Activated T-cell treated with anti-CD3 and anti-CD28 coated beads for 1 hour (primary cell): ENCODE measurements around the gene RPS6KA5.
"Not testable (repeated sequence)": the region's sequence is repeated elsewhere in the genome, so short reads cannot be mapped to it uniquely, and the experiment has no call there.

Experiments used
- DNase-seq: peaks from one replicate; pipeline ENCODE4 v3.0.0-alpha.2; 2020; ENCODE audit warnings: low read depth

The RPS6KA5 gene

DNA sequence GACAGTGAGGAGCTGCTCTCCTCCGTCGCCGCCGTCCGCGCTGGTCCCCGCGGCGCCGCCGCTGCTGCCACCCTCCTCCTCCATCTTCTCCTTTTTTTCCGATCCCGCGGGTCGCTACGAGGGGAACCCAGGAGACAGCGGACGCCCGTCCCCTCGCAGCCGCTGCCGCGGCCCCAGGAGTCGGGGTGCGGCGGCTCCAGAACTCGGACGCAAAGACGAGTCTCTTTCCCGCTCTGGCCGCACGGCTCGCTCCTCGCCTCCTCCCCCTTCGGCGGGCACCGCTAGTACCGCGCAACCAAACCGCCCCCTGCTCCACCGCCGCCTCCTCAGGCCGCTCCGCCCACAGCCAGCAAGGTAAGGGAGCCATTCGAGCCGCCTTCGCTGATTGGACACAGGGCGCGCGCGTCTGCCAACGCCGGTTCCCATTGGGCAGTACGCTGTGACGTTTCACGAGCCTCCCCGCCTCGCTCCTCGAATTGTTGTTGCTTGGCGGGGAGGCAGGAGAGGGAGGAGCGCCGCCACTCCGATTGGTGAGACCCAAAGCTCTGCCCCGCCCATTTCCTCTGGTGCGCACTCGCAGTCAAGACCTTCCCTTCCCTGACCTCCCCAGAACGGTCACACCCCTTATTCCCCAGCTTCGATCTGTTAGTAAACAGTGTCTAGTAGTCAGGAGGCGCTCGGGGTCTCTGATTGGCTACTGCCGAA, at the start of gene RPS6KA5:
RPS6KA5 (minus strand) TSS at position 291 of the 705 bp plus-strand sequence; CDS start at position 84, 207 bp downstream.
- peak; percentile 99 for DNase-seq

DNA sequence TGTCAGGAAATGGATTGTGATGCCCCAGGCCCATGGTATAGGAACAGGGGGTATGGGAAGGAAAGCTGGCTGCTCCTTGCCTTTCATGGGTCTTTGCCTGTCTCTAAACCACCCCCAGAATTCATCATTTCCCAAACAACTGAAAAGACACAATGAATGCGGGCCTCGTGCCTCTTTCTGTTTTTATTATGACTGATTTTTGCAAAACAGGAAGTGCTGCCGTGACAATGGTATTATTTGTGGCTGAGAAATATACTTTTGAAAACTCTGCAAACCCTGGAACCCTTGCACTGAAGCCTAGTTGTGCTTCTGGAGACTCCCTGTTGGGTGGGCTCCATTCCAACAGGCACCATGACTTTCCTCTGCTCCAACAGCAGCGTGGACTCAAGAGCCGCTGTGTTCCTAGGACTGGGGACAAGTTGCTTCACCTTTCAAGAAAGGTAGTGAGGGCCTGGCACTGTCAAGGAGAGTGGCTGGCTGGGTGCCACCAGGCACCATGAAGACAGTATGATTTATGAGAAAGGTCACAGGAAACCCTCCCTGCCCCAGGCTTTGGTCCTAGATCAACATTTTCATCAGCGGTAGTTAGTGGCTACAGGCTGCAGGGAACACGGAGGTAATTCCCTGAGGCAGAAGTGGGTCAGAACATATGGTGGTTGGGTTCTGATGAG, 48.6 kb upstream of the RPS6KA5 start:
- no peak for DNase-seq

DNA sequence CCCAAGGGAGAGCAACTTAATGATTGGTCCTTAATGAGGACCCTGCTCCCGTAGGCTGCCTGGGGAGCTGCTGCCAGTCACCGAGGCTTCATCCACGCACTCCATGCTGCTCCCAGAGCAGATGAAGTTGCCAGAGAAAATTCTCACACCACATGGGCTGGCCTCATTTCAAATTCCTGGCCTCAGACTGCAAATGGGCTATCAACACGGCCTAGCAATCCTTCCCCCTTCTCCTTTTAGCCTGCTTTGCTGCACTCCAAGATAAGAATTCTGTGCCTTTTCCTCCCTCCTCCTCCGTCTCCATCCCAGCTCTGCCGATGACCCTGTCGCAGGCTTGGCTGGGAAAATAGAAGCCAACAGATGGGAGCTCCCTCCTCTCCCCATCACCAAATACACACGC, 42.7 kb upstream of the RPS6KA5 start:
- no peak for DNase-seq

DNA sequence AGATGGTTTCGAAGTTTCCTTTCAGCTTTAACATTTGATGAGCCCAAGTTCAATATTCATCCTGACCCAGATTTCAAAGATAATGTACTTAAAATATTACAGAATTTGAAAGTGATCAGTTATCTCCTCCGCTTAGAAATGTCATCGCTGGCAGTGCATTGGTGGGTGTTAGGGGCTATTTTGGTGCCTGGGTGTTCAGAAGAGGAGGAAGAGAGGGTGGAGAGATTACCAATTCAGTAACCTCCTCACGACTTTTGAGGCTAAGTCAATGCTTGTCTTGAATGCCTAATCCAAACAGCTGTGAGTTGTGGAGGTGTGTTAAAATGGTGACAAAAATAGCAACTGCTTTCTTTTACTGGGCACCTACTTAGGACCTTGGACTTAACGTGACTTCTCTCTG, 39.7 kb upstream of the RPS6KA5 start:
- DNase-seq, result no peak

DNA sequence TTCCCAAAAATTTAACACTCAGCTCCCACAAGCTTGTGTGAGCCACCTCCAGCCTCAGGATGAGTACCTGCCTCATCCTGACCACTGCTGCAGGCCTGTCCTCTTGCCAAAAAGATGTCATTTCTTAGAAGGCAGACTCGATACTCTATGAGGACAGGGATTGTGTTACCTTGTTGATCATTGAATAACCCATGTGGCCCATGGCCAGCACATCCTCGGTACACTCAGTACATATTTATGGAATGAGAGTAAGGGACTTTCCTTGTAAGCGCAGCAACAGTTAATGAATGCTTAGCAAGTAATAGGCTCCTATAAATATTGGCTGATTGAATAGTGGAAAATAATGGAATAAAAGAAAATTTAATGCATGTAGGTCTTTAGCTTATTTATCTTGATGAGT, 38.1 kb upstream of the RPS6KA5 start:
- no peak for DNase-seq

DNA sequence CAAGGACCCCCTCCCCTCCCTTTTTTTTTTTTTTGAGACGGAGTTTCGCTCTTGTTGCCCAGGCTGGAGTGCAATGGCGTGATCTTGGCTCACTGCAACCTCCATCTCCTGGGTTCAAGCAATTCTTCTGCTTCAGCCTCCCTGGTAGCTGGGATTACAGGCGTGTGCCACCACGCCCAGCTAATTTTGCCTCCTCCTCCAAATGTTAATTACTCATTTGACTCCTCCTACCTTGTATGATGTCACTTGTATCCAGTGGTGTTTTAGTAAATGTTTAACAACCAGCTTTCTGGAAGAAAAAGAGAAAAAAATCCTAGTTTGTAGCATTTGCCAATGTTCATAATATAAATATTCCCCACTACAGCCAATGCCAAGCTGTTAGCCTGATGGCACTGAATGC, 37.2 kb upstream of the RPS6KA5 start:
- DNase-seq, result not testable (repeated sequence)

DNA sequence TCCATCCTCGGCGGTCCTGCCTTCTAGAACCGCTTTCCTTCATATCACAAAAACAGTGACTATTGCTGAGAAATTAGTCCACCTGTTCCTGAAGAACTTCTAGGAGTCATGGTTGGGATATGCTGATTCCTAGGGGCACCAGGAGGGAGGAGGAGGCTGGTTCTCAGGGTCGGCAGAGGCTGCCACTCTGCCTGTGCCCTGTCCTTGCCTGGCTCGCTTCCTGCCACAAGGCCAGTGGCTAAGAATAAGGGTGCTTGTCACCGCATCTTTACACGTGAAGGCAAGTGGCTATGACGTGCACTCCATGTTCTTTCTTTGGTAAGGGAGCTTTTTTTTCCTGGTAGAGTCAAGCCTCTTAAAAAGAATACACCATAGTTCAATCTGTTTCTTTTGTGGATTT, 34.7 kb upstream of the RPS6KA5 start:
- no peak for DNase-seq

DNA sequence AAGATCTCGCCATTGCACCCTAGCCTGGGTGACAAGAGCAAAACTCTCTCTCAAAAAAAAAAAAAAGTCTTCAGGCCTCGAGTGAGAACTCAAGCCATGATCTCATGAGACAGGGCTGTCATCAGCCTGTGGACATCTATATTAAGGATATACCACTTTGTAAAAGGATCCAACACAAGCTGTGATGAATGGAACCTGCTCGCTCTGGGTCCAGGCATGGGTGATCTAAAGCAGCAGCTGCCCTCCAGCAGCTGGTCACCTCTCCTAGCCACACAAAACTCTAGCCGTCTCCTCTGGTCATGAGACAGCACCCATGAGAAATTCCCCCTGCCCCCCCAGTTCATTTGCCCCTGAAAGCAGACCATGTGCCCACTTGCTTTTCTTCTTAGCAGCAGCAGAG, 34.3 kb upstream of the RPS6KA5 start:
- no peak for DNase-seq

DNA sequence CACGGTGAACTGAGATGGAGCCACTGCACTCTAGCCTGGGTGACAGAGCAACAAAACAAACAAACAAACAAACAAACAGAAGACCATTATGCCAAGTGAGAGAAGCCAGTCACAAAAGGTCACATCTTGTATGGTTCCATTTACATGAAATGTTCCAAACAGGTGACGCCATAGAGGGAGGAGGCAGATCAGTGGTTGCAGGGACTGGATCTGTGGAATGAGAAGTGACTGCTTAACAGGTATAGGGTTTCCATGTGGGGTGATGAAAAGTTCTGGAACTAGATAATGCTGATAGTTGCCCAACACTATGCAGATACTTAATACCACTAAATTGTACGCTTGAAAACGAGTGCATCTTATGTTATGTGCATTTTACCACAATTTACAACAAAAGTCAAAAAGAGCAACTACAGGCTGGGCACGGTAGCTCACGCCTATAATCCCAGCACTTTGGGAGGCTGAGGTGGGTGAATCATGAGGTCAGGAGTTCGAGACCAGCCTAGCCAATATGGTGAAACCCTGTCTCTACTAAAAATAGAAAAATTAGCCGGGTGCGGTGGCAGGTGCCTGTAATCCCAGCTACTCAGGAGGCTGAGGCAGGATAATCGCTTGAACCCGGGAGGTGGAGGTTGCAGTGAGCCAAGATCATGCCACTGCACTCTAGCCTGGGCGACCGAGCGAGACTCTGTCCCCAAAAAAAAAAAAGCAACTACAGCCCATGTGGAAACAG, 33.5 kb upstream of the RPS6KA5 start:
- DNase-seq, result not testable (repeated sequence)

DNA sequence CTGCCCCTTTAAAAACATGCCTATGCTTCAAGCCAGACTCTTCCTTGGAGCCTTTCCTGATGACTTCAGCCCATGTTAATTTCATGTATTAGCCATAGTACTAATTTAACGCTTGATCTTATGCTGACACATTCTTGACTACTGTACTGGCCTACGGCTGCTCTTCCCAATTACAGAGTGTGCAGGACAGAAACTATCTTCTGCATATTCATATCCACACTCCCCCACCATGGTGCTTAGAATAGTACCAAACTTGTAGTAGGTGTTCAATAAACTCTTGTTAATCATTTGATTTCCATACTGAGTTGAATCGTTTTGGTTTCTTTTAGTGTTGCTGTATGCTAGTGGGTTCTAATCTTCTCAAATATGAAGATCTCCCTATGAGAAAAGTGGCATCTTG, 31.6 kb upstream of the RPS6KA5 start:
- no peak for DNase-seq

DNA sequence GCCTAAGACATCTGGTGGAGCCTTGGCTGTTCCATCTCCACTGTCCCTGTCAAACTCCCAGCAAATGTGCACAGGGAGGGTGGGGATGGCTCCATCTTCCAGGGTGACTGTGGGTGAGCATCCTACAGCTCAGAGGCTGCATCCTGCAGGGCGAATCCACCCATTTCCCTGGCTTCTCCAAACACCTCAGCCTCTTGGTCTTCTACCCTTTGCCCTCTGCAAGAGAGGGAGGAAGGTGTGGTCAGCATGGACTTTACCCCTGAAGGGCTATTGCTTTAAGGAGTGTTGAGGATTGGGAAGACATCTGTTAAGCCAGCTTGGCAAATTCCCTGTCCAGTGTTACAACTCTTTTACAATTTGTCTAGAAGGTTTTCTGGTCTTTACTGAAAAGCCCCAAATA, 30.3 kb upstream of the RPS6KA5 start:
- DNase-seq, result no peak

DNA sequence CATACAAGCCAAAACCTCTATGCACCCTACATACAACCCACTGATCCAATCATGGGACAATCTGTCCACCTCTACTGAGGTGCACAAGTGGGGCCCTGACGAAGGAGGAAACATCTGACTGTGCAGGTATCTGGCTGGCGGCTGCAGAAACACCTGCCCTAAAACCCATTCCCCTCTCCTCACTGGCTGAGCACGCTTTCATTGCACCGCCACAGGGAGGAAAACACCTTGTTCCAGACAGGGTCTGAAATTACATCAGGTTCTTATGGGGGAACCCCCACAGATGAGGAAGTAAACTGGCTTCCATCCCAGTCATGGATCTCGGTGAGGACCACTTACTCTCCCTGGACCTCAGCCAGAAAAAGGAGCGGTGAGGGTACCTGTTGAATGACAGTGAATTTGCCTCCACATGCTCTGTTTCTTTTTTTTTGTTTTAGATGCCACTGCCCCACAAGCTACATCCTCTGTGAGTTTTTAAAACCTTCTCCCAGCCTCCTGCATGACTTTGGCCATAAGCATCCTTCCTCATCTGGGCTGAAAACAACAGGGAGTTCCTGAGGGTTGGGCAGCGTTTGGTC, 29.6 kb upstream of the RPS6KA5 start:
- no peak for DNase-seq

DNA sequence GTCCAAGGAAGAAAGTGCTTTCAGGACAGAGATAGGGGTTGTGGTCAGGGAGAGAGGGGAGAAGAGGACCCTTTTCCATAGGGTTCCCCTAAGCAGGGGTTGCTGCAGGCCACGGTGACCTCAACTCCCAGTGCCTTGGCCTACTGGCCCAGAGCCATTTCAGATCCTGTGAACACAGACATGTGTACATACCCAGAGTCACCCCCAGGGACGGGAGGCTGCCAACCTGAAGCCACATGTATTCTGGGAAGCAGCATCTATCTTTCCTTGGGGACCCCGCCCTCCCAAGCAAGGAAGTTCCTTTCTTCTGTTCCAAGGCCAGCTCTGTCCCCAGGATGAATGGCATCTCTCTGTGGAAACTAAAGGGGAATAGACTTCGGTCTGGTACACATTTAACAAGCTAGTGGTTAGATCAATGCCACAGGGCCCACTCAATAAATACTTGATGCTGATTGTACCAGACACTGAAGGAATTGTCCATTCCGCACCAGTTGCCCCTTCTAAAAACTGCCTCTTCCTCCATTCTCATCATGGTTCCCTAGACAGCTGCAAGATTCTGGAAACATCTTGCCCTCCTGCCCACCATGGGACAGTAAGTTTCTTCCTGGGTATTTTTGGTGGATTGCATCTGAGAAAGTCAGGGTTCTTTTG, 28.3 kb upstream of the RPS6KA5 start:
- no peak for DNase-seq

DNA sequence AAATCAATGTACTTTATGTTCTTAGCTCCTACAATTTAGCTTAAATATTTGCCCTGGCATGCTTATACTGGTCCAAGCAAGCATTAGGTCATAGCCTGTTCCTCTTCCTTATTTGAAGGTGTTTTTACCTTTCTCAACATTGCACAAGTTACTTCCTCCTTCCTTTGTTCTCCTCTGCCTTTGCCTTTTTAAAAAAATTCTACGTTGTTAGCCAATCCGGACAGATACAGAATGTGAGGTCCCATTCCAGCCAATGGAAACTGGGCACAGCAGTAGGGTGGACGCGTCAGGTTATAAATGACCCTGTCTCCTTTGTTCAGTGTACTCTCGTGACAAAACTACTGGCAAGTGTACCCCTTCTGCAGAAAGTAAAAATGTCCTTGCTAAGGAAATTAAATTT, 27.0 kb upstream of the RPS6KA5 start:
- DNase-seq, result not testable (repeated sequence)

DNA sequence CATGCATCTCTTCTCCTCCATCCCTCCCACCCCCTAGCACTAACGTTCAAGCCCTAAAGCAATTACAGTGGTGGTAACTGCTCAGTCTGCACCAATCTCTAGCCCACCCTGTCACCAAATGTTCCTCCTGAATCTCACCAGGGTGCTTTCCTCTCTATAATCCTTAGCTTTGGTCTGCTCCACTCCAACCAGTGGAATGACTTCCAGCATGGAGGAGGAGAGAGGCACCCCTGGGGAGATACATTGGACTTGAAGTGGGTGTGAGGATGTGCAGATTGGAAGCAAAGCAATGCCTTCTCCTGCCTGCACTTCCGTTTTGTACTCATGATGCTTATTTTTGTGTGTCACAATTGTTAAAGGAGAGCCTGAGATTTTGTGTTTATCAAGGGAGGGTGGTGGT, 24.1 kb upstream of the RPS6KA5 start:
- no peak for DNase-seq

DNA sequence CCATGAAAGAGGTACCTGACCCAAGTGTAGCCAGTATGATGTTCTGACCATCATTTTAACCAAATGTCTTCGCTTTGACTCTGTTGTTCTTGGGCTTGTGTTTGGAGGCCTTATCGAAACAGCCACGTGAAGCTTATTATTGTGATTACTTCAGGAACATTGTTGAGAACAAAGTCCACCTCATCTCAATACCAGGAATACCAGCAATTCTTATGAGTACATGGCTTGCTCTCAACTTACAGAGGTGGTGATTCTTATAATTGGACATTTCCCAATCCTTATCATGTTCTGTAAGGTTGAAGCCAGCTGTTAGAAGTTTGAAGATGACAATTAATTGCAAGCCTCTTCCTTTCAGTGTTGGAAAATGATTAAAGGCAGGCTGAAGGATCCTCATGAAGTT, 21.8 kb upstream of the RPS6KA5 start:
- no peak for DNase-seq

DNA sequence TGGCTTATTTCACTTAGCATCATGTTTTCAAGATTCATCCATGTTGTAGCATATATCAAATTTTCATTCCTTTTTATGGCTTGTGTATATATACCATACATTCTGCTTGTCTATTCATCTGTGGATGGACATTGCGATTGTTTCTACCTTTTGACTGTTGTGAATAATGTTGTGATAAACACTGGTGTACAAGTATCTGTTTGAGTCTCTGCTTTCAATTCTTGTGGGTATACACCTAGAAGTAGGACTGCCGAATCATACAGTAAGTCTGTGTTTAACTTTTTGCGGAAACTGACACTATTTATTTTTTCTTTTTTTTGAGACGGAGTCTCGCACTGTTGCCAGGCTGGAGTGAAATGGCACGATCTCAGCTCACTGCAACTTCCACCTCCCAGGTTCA, 19.6 kb upstream of the RPS6KA5 start:
- DNase-seq, result no peak

DNA sequence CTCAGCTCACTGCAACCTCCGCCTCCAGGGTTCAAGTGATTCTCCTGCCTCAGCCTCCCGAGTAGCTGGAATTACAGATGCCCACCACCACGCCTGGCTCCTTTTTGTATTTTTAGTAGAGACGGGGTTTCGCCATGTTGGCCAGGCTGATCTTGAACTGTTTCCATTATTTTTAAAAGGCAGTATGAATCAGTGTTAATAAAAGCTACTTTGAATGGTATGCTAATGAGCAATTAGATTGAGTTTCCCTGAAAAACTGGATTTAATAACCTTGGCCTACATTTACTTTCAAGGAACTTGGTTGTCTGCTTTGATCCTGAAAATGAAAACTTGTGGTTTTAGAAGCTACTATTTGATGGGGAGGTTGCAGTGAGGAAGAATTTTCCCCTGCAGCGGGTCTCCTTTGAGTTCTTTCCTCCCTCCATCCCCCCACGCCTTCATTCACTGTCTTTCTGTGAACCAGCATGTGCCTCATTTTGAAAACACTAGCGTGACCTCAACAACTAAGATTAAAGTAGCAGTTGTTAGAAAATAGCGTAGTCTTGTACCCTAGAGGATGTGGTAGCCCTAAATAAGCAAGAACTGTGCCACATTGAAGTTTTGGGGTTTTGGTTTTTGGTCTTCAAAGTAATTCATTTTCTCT, 17.8 kb upstream of the RPS6KA5 start:
- no peak for DNase-seq

DNA sequence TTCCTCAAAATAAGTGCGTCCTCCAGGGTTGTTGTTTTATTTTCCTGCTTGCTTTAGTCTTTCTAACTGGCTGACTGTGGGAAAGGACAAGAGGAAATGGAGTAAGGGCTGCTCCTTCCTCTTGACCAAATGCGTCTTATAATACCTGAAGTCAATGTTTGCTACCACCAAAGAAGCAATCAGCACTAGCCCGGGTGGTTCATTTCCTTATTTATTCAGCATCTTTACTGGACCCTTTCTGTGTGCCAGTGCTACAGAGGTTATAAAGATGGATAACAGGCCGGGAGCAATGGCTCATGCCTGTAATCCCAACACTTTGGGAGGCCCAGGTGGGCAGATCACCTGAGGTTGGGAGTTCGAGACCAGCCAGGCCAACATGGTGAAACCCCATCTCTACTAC, 15.1 kb upstream of the RPS6KA5 start:
- DNase-seq, result no peak

DNA sequence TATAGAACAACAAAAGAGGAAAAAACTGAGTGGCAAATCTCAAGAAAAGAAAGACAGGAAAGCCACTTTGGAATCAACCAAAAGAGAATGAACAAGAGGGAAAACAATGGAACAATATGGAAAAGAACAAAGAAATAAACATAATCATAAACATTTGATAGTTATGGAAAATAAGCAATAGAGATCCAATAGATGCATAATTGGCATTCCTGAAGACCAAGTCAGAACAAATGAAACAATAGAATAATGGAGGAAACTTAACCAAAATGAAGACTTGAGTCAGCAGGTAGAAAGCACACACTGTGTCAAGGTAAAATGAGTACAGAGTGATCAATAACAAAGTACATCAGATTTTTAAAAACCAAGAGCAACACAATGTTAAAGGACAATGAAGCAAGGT, 10.1 kb upstream of the RPS6KA5 start:
- DNase-seq, result no peak

DNA sequence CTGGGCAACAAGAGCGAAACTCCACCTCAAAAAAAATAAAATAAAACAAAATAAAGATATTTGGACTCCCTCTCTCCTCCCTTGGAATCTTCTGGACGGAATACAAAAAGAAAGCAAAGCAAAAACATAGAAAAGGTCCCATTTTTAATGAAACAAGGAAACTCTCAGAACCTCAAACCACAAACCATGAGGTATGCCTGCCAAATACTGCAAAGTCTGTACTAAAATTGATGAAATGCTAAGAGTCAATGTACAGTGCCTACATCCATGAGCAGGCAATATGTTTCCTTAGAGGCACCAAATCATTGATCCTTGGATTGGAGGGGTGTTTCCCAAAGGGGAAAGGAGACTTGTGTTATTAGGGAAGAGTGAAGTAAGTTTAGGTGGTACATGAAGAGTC, 8.2 kb upstream of the RPS6KA5 start:
- DNase-seq, result no peak

DNA sequence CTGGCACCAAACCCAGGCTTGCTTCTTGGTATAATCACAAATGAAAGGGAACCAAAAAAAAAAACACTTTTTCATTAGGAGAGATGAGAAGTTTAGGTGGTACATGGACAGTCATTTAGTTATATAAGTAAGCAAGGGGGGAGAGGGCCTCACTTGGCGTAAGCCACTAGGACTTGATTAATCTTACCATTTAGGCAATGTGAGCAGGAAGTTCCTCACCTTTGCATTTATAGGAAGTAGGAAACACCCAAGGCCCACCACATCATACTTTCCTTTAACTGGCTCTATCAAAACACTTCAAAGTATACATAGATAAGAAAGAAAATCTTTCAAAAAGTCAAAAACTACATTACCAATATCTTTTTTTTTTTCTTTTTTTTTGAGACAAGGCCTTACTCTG, 6.7 kb upstream of the RPS6KA5 start:
- no peak for DNase-seq
